Activated CD4-positive, alpha-beta T cell treated with anti-CD3 and anti-CD28 coated beads, Interleukin-2, amount 50 U/mL, for 4 hours (primary cell): ENCODE data around the gene A2M.
"Not testable (repeated sequence)": the region's sequence is repeated elsewhere in the genome, so short reads cannot be mapped to it uniquely, and the experiment has no call there.

ENCODE experiments used
- DNase-seq, 2 experiments: peaks; one replicate each; pipeline ENCODE4 v3.0.0-alpha.2; 2020

A2M gene

GRCh38 chr12:9115731-9116559, at the start of gene A2M:
TSS of gene A2M (minus strand) at chr12:9115919. CDS start at chr12:9115849, 70 bp downstream.
- no peak for DNase-seq

GRCh38 chr12:9163392-9163791, 47.7 kb upstream of the A2M start:
- no peak for DNase-seq

GRCh38 chr12:9156119-9156518, 40.4 kb upstream of the A2M start:
- DNase-seq, result no peak

- DNase-seq, result no peak
Observed at GRCh38 chr12:9149372-9149771, 33.7 kb upstream of the A2M start.

- DNase-seq, result no peak
Observed at GRCh38 chr12:9148926-9149325, 33.2 kb upstream of the A2M start.

- DNase-seq, result no peak
Observed at GRCh38 chr12:9147461-9147860, 31.7 kb upstream of the A2M start.

GRCh38 chr12:9144730-9145106, 29.0 kb upstream of the A2M start:
- no peak for DNase-seq

GRCh38 chr12:9143929-9144729, 28.4 kb upstream of the A2M start:
- DNase-seq, result no peak

- DNase-seq, result no peak
Observed at GRCh38 chr12:9143137-9143536, 27.4 kb upstream of the A2M start.

GRCh38 chr12:9139588-9140290, 24.0 kb upstream of the A2M start:
- not testable (repeated sequence) for DNase-seq

GRCh38 chr12:9135903-9136310, 20.2 kb upstream of the A2M start:
- DNase-seq, result no peak

GRCh38 chr12:9134981-9135628, 19.4 kb upstream of the A2M start:
- no peak for DNase-seq

- no peak for DNase-seq
Observed at GRCh38 chr12:9133216-9133916, 17.6 kb upstream of the A2M start.

GRCh38 chr12:9132008-9132535, 16.4 kb upstream of the A2M start:
- DNase-seq, result no peak

- no peak for DNase-seq
Observed at GRCh38 chr12:9130244-9130643, 14.5 kb upstream of the A2M start.

GRCh38 chr12:9127936-9128663, 12.4 kb upstream of the A2M start:
- no peak for DNase-seq

GRCh38 chr12:9127484-9127883, 11.8 kb upstream of the A2M start:
- no peak for DNase-seq

- DNase-seq, result no peak
Observed at GRCh38 chr12:9124383-9125031, 8.8 kb upstream of the A2M start.

- no peak for DNase-seq
Observed at GRCh38 chr12:9123781-9124382, 8.2 kb upstream of the A2M start.

GRCh38 chr12:9122091-9122609, 6.4 kb upstream of the A2M start:
- no peak for DNase-seq
